K562 (cell line): ENCODE measurements around the gene CD34. TPM values are rescaled to one million over a fixed set of nuclear protein-coding genes. Genes with fewer than 3 reads are reported as not detected.
"Not testable (repeated sequence)": the region's sequence is repeated elsewhere in the genome, so short reads cannot be mapped to it uniquely, and the experiment has no call there.

ENCODE experiments used
- ATAC-seq: fragments of 200-7000 bp; cut with Tn5 transposase; 3 replicates; pipeline ENCODE4 v1.9.1; 2020; ENCODE audit warnings: moderate library complexity
- BruUV-seq: library from RNA; stranded (reverse); fragments of 400-500 nt; replicated peaks from 2 replicates; lab custom pipeline; 2021; lab: Mats Ljungman, UMichigan
- CTCF ChIA-PET: fragments of 300-600 bp; formaldehyde crosslinking; extraction: SDS; loops from one replicate; lab custom pipeline; 2021; ENCODE audit warnings: low intra/inter-chr PET ratio; lab: Yijun Ruan, JAX
- POLR2A ChIA-PET: fragments of 300-600, 350-650 bp; sonication (Branson Sonifier 250); formaldehyde crosslinking; extraction: SDS; loops from one replicate; lab custom pipeline; 2021; ENCODE audit warnings: antibody characterized with exemption, inconsistent platforms; lab: Yijun Ruan, JAX
- DNase-seq, 4 experiments: peaks; one replicate each; pipeline versions ENCODE4 v3.0.0 to v3.0.0-alpha.2; 2011 to 2018; ENCODE audit warnings: low spot score in 3 of 4, mixed read lengths in 3 of 4; ENCODE audit errors: extremely low read depth in 1 of 4
- FAIRE-seq: peaks from 2 replicates; lab custom pipeline; 2011; peaks lifted over from hg19 to GRCh38; lab: Jason Lieb, UNC
- H2AFZ ChIP-seq: 2 replicates; pipeline ENCODE4 v1.6.0; 2011; ENCODE audit warnings: low read depth, low read length, control low read depth, inconsistent platforms
- H3K27ac ChIP-seq: fragments of 200-600 bp; 3 replicates; pipeline ENCODE4 v1.8.0; 2011; ENCODE audit warnings: low read depth, mild to moderate bottlenecking, control low read depth, inconsistent platforms, low read length, moderate library complexity, mixed read lengths; ENCODE audit errors: extremely low read depth
- H3K27me3 ChIP-seq, 2 experiments: fragments of 300-600 bp in 1 of 2; 2 replicates in 1 of 2; 3 replicates in 1 of 2; pipeline versions ENCODE4 v1.6.0 to v1.8.0; 2011; ENCODE audit warnings: inconsistent platforms in 2 of 2, low read length in 2 of 2, mild to moderate bottlenecking in 1 of 2, mixed read lengths in 1 of 2, moderate library complexity in 1 of 2; ENCODE audit not compliant: control insufficient read depth in 2 of 2, insufficient read depth in 2 of 2
- H3K36me3 ChIP-seq: fragments of 300-600 bp; 3 replicates; pipeline ENCODE4 v1.8.0; 2011; ENCODE audit warnings: mild to moderate bottlenecking, low read length, inconsistent platforms; ENCODE audit not compliant: control insufficient read depth, insufficient read depth
- H3K4me1 ChIP-seq, 2 experiments: fragments of 200-600 bp in 1 of 2; replicated peaks in 1 of 2; 2 replicates in 1 of 2; 3 replicates in 1 of 2; pipeline versions ENCODE4 v1.5.1 to v1.8.0; 2011; ENCODE audit warnings: inconsistent platforms in 2 of 2, low read length in 2 of 2, mild to moderate bottlenecking in 1 of 2, mixed read lengths in 1 of 2, moderate library complexity in 1 of 2; ENCODE audit not compliant: control insufficient read depth in 2 of 2, insufficient read depth in 2 of 2
- H3K4me2 ChIP-seq: 2 replicates; pipeline ENCODE4 v1.6.1; 2011; ENCODE audit warnings: low read length, control low read depth, inconsistent platforms, mixed read lengths; ENCODE audit not compliant: insufficient read depth
- H3K4me3 ChIP-seq: fragments of 200-600 bp; sonication (generic), shearing (Covaris generic); 2 replicates; pipeline ENCODE4 v1.5.1; 2016; ENCODE audit warnings: control low read depth, inconsistent platforms
- H3K79me2 ChIP-seq: fragments of 200-600 bp; 3 replicates; pipeline ENCODE4 v1.8.0; 2011; ENCODE audit warnings: low read length, inconsistent platforms; ENCODE audit not compliant: control insufficient read depth, insufficient read depth
- H3K9ac ChIP-seq, 2 experiments: 2 replicates each; pipeline versions ENCODE4 v1.6.0 to v1.6.1; 2011; ENCODE audit warnings: low read depth in 2 of 2, low read length in 2 of 2, control low read depth in 1 of 2, inconsistent platforms in 1 of 2, mild to moderate bottlenecking in 1 of 2, mixed read lengths in 1 of 2; ENCODE audit not compliant: insufficient read depth in 1 of 2
- H3K9me1 ChIP-seq: one replicate; pipeline ENCODE4 v1.6.0; 2011; ENCODE audit warnings: inconsistent platforms, mild to moderate bottlenecking, low read length, moderate library complexity; ENCODE audit not compliant: control insufficient read depth, insufficient read depth
- H3K9me3 ChIP-seq: replicated peaks from 2 replicates; pipeline ENCODE4 v1.5.1; 2011; ENCODE audit warnings: low read depth, low read length, inconsistent platforms; ENCODE audit not compliant: control insufficient read depth, insufficient read depth
- H4K20me1 ChIP-seq: replicated peaks from 2 replicates; pipeline ENCODE4 v1.6.1; 2011; ENCODE audit warnings: low read length, inconsistent platforms, mixed read lengths; ENCODE audit not compliant: control insufficient read depth, insufficient read depth
- WGBS: fragments of 100-300 bp; shearing (Covaris generic); methylation state at CpG from one replicate; pipeline ENCODE4 v1.1.6; 2016; ENCODE audit warnings: low coverage, mixed read lengths; ENCODE audit not compliant: insufficient coverage; ENCODE audit errors: missing lambda C conversion rate; 5-methylcytosine and 5-hydroxymethylcytosine counted together
- in situ Hi-C: fragments of 300-500 bp; cut with MboI; formaldehyde crosslinking; loops from 4 replicates; pipeline ENCODE4 v1.15.0; 2018; ENCODE audit warnings: inconsistent platforms, mixed read lengths
- intact Hi-C: fragments of 100-400 bp; cut with micrococcal nuclease; formaldehyde crosslinking; loops from 2 replicates; pipeline ENCODE4 v1.14.2; 2022
- polyA plus RNA-seq, 8 experiments: library from polyadenylated mRNA; depleted of rRNA in 4 of 8; stranded (reverse) in 5 of 8; unstranded in 3 of 8; fragments of >200 nt; fragmentation: Nextera tagmentation in 2 of 8; fragmentation: Illumina TruSeq in 1 of 8; extraction: Ambion mirVana in 2 of 8; extraction: Trizol in 1 of 8; gene quantifications; 2 replicates each; pipeline versions ENCODE4 v1.2.1 to v1.2.3, GENCODE V29; 2011 to 2014; ENCODE audit warnings: inconsistent platforms in 1 of 8, missing spikeins in 1 of 8
- total RNA-seq, 7 experiments: library from RNA; depleted of rRNA in 6 of 7; stranded (reverse); fragments of >200 nt in 6 of 7; fragmentation: Illumina TruSeq in 2 of 7; extraction: Trizol in 2 of 7; gene quantifications; 2 replicates each; pipeline versions ENCODE4 v1.2.1 to v1.2.3, GENCODE V29; 2011 to 2021; ENCODE audit warnings: low replicate concordance in 1 of 7
- TF ChIP-seq, protein P1 (sequence below), 2 experiments: fragments of 450-650 bp; formaldehyde crosslinking in 1 of 2; IDR thresholded peaks; 2 replicates each; pipeline versions ENCODE4 v1.4.0 to v1.6.1; 2014 to 2020; ENCODE audit warnings: mild to moderate bottlenecking in 2 of 2, borderline replicate concordance in 1 of 2, low read depth in 1 of 2

Gene CD34
- total and polyA plus RNA-seq, 9 of the 15 experiments (the other 6 are each of a cell fraction or from before 2014, with no cell fraction given) = not detected

DNA sequence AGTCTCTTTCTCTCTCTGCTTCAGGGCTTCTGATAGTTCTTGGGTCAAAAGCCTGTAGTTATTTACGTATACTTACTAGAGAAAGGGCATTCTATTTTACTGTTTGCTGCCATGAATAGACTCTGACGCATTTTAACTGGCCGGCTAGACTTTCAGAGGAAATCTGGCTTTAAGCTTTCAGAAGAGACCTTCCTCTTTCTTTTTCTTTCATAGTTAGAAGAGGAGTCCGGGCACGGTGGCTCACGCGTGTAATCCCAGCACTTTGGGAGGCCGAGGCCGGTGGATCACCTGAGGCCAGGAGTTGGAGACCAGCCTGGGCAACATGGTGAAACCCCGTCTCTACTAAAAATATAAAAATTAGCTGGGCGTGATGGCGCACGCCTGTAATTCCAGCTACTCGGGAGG is 31.4 kb upstream of the CD34 start:
- H3K9ac ChIP-seq = peak overlapping the region in 1 of 2 experiments; percentile 42; a peak in 2 of 4 replicates
- H3K27me3 ChIP-seq, H3K9me3 ChIP-seq, H3K27ac ChIP-seq, ATAC-seq, FAIRE-seq, H3K9me1 ChIP-seq, BruUV-seq, H3K36me3 ChIP-seq, intact Hi-C loops, CTCF ChIA-PET, H4K20me1 ChIP-seq, H3K4me3 ChIP-seq, in situ Hi-C loops, H3K4me1 ChIP-seq, H3K79me2 ChIP-seq, DNase-seq: not testable (repeated sequence)
- WGBS = 58% methylated on average over 13 of the region's 14 CpGs
- H2AFZ ChIP-seq = peak overlapping the region; percentile 91
- H3K4me2 ChIP-seq = peak overlapping the region; percentile 6; the same call in 1 of the 2 replicates
- POLR2A ChIA-PET = interaction anchor here (0.7 to 1.5 kb wide), 6 partner anchors 12 to 1255 kb away, joined by 3 to 6 read pairs (median 4); no protein-coding TSS in a partner anchor

DNA sequence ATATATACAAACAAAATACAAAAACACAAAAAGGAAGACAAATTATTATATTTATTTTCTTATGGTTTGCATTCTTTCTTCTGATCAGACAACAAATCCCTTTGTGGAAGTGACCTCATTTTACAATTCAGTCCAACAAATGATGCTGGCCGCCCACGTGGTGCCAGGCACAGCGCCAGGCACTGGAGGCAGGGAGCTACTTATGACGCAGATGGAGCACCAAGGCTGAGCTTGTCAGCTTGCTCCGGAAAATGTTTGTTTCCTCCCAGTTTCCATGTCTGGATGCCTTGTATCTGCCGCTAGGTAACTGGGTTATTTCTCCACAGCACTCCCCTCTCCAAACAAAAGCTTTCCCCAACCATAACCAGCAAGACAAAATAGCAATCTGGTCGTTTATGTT is 30.7 kb upstream of the CD34 start:
- in situ Hi-C loops = no loop called here
- H3K36me3 ChIP-seq = no peaks in the 10 kb centered on the region
- intact Hi-C loops = no loop called here
- no TSS peak for BruUV-seq
- H2AFZ ChIP-seq = peak overlapping the region; percentile 91
- H3K9ac ChIP-seq = no peak overlapping the region
- peaks cover 0 to 5% of the 10 kb centered on the region in 2 experiments; a peak in 3 of 5 replicates for H3K4me1 ChIP-seq
- ChIA-PET POLR2A (interaction anchor here (0.7 to 1.5 kb wide), 3 partner anchors 13 to 17 kb away, joined by 3 to 4 read pairs (median 4); no protein-coding TSS in a partner anchor), CTCF (no interaction called here)
- H3K27ac ChIP-seq = no peak overlapping the region
- no peaks in the 10 kb centered on the region for H3K79me2 ChIP-seq
- H3K9me1 ChIP-seq = no peaks in the 10 kb centered on the region
- peak overlapping the region; percentile 12; the same call in 1 of the 2 replicates for H3K4me2 ChIP-seq
- peak; percentile 35; the same call in 1 of the 3 replicates for ATAC-seq
- H4K20me1 ChIP-seq = no peaks in the 10 kb centered on the region
- no peaks in the 10 kb centered on the region; the same call in 1 of the 2 replicates for H3K9me3 ChIP-seq
- WGBS = 36% methylated on average over 7 of the region's 7 CpGs
- FAIRE-seq = no peak
- H3K27me3 ChIP-seq = peaks cover 0 to under 1% of the 10 kb centered on the region in 2 experiments; a peak in 1 of 5 replicates
- H3K4me3 ChIP-seq = no peak overlapping the region
- DNase-seq = peak in 1 of 4 experiments; percentile 18
- TF ChIP-seq, protein P1, sequence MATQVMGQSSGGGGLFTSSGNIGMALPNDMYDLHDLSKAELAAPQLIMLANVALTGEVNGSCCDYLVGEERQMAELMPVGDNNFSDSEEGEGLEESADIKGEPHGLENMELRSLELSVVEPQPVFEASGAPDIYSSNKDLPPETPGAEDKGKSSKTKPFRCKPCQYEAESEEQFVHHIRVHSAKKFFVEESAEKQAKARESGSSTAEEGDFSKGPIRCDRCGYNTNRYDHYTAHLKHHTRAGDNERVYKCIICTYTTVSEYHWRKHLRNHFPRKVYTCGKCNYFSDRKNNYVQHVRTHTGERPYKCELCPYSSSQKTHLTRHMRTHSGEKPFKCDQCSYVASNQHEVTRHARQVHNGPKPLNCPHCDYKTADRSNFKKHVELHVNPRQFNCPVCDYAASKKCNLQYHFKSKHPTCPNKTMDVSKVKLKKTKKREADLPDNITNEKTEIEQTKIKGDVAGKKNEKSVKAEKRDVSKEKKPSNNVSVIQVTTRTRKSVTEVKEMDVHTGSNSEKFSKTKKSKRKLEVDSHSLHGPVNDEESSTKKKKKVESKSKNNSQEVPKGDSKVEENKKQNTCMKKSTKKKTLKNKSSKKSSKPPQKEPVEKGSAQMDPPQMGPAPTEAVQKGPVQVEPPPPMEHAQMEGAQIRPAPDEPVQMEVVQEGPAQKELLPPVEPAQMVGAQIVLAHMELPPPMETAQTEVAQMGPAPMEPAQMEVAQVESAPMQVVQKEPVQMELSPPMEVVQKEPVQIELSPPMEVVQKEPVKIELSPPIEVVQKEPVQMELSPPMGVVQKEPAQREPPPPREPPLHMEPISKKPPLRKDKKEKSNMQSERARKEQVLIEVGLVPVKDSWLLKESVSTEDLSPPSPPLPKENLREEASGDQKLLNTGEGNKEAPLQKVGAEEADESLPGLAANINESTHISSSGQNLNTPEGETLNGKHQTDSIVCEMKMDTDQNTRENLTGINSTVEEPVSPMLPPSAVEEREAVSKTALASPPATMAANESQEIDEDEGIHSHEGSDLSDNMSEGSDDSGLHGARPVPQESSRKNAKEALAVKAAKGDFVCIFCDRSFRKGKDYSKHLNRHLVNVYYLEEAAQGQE (IDR thresholded peaks at IDR 0.05; ENCODE audit: borderline replicate concordance) = no peak
- TF ChIP-seq, protein P1 (CRISPR knock-in tag; IDR thresholded peaks at IDR 0.05; ENCODE audit: low read depth) = no peak
